Right lobe of liver (tissue), 6 donors: ENCODE data around the gene RAB40A. TPM values are rescaled to one million over a fixed set of nuclear protein-coding genes. Genes with fewer than 3 reads are reported as not detected.

Source experiments
- ATAC-seq, 4 donors: fragments of 200-7000 bp; cut with Tn5 transposase; one replicate each; pipeline ENCODE4 v1.9.1; 2020; ENCODE audit warnings: mild to moderate bottlenecking in 4 of 4, moderate library complexity in 4 of 4
- DNase-seq, 3 donors: peaks; one replicate each; pipeline ENCODE4 v3.0.0-alpha.2; 2020
- H3K27ac ChIP-seq, 3 donors: fragments of 200-600 bp; one replicate each; pipeline ENCODE4 v1.8.0; 2022
- H3K27me3 ChIP-seq, 2 donors: fragments of 200-600 bp; one replicate each; pipeline ENCODE4 v1.8.0; 2022
- H3K36me3 ChIP-seq, 4 donors: fragments of 200-600 bp; sonication (generic) in 1 of 4; one replicate each; pipeline versions ENCODE4 v1.5.1 to v1.8.0; 2017 to 2022; ENCODE audit warnings: control low read depth in 1 of 4
- H3K4me1 ChIP-seq, 4 donors: fragments of 200-600 bp; sonication (generic) in 1 of 4; one replicate each; pipeline versions ENCODE4 v1.5.1 to v1.8.0; 2017 to 2022; ENCODE audit warnings: control low read depth in 1 of 4
- H3K4me3 ChIP-seq, 3 donors: fragments of 200-600 bp; one replicate each; pipeline ENCODE4 v1.8.0; 2022
- H3K9me3 ChIP-seq, 4 donors: fragments of 200-600 bp; sonication (generic) in 1 of 4; one replicate each; pipeline versions ENCODE4 v1.5.1 to v1.8.0; 2017 to 2022; ENCODE audit warnings: control low read depth in 1 of 4
- POLR2A ChIP-seq: fragments of 450-650 bp; IDR thresholded peaks from one replicate; pipeline ENCODE4 v1.6.1; 2017; ENCODE audit warnings: antibody characterized with exemption, mild to moderate bottlenecking
- WGBS: methylation state at CpG from one replicate; pipeline ENCODE4 v1.1.6; 2018; ENCODE audit warnings: low coverage, low lambda C conversion rate; ENCODE audit not compliant: insufficient coverage; ENCODE audit errors: missing lambda C conversion rate; 5-methylcytosine and 5-hydroxymethylcytosine counted together
- intact Hi-C, 2 donors: fragments of 100-400 bp; cut with DNase I; formaldehyde crosslinking; loops; one replicate each; pipeline versions ENCODE4 v1.11.2 to v1.14.1; 2022
- total RNA-seq, 6 experiments: library from RNA; depleted of rRNA in 2 of 6; stranded (reverse); fragments of >200 nt in 2 of 6; fragmentation: NEBNext Ultra II Directional in 3 of 6; extraction: Animal tissue kit (Norgen Biotek cat#: 25700) in 3 of 6; gene quantifications; one replicate each; pipeline versions ENCODE4 v1.1.0 to v1.2.4, GENCODE V29; 2016 to 2023
- TF ChIP-seq, protein P1 (sequence below), 4 donors: fragments of 200-600 bp in 3 of 4; fragments of 450-650 bp in 1 of 4; IDR thresholded peaks; one replicate each; pipeline versions ENCODE4 v1.5.1 to v1.8.0; 2016 to 2022; ENCODE audit warnings: antibody characterized with exemption in 4 of 4, mild to moderate bottlenecking in 2 of 4
- donor health status: DM: no; HTN: yes; CAD: no.
- donor health status: DM: no; HTN: no; CAD: no.
- donor health status: DM: no; HTN: no; CAD: no.
- donor health status: DM: no; HTN: yes; CAD: no.
- donor health status: DM: no; HTN: yes; CAD: no.

Gene RAB40A
- total RNA-seq, 6 experiments from 2014 or later, result 0.12 to 0.49 (median 0.24) TPM; not detected in 2

DNA sequence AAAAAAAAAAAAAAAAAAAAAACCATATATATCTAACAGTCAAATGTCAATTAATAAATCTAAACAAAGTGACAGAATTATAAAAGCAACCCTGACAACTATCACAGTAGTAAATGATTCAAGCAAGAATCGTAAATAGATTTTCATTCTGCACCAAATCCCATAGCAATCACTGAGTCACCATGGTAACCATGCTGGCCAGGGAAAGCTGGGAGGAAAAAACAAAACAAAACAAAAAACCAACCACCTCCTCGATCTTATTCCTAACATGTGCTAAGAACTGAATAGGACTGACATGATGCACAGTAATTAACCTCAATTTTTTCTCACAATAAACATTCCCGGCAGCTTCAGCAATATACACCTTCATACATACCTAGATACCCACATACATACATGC lies 30.6 kb upstream of the RAB40A start:
- DNase-seq, result no peak
- Histone ChIP-seq H3K36me3 (no peaks in the 10 kb centered on the region), H3K4me3 (no peak overlapping the region), H3K27me3 (no peaks in the 10 kb centered on the region), H3K27ac (peak overlapping the region in 1 of 3 donors; percentile 56), H3K4me1 (peaks cover 0 to 25% (median 2%) of the 10 kb centered on the region in 4 donors), H3K9me3 (no peaks in the 10 kb centered on the region)
- intact Hi-C loops, result no loop called here
- ATAC-seq, result no peak
- 66% methylated on average over 3 of the region's 3 CpGs for WGBS
- TF ChIP-seq, protein P1, sequence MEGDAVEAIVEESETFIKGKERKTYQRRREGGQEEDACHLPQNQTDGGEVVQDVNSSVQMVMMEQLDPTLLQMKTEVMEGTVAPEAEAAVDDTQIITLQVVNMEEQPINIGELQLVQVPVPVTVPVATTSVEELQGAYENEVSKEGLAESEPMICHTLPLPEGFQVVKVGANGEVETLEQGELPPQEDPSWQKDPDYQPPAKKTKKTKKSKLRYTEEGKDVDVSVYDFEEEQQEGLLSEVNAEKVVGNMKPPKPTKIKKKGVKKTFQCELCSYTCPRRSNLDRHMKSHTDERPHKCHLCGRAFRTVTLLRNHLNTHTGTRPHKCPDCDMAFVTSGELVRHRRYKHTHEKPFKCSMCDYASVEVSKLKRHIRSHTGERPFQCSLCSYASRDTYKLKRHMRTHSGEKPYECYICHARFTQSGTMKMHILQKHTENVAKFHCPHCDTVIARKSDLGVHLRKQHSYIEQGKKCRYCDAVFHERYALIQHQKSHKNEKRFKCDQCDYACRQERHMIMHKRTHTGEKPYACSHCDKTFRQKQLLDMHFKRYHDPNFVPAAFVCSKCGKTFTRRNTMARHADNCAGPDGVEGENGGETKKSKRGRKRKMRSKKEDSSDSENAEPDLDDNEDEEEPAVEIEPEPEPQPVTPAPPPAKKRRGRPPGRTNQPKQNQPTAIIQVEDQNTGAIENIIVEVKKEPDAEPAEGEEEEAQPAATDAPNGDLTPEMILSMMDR (IDR thresholded peaks at IDR 0.05), result no peak
- no peak for TF ChIP-seq POLR2A

GRCh38 chrX:103540145-103540544 lies 20.9 kb upstream of the RAB40A start:
- H3K9me3 ChIP-seq, result no peaks in the 10 kb centered on the region
- peaks cover 0 to 7% of the 10 kb centered on the region in 2 donors for H3K27me3 ChIP-seq
- H3K4me3 ChIP-seq, result no peak overlapping the region
- DNase-seq, result no peak
- ATAC-seq, result no peak
- no peaks in the 10 kb centered on the region for H3K36me3 ChIP-seq
- TF ChIP-seq, protein P1 (IDR thresholded peaks at IDR 0.05), result no peak
- TF ChIP-seq POLR2A, result no peak
- no peaks in the 10 kb centered on the region for H3K4me1 ChIP-seq
- intact Hi-C loops, result no loop called here
- H3K27ac ChIP-seq, result peak overlapping the region in 1 of 3 donors; percentile 7

GRCh38 chrX:103539695-103540094 lies 20.4 kb upstream of the RAB40A start:
- Histone ChIP-seq H3K36me3 (no peaks in the 10 kb centered on the region), H3K27ac (no peak overlapping the region), H3K9me3 (no peaks in the 10 kb centered on the region), H3K4me3 (no peak overlapping the region), H3K4me1 (no peaks in the 10 kb centered on the region), H3K27me3 (peaks cover 0 to 7% of the 10 kb centered on the region in 2 donors)
- no peak for TF ChIP-seq POLR2A
- TF ChIP-seq, protein P1 (IDR thresholded peaks at IDR 0.05), result no peak
- intact Hi-C loops, result loop anchor here in 1 of 2 donors (10.0 kb wide), 1 partner anchor 275 kb away; no protein-coding TSS in a partner anchor
- no peak for DNase-seq
- ATAC-seq, result no peak
- WGBS, result 40% methylated on average over 2 of the region's 2 CpGs

DNA sequence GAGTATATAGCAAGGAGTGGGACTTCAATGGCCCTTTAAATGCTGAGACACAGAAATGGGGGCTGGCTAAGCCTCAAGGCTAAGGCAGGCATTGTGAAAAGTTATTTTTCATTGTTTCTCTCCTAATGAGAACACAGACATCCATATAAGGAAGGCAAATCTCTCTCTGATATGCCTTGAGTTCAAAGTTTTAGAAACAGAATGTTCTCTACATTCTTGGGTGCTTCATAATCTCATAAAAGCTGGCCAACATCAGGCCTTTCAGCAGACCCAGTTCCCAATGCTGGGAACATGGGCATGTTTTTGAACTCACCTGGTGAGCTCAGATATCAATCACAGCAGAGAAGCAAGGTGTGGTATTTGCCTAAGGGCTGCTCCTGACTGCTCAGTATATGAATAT lies 19.4 kb upstream of the RAB40A start:
- H3K4me3 ChIP-seq, result no peak overlapping the region
- no peaks in the 10 kb centered on the region for H3K36me3 ChIP-seq
- H3K4me1 ChIP-seq, result no peaks in the 10 kb centered on the region
- H3K27me3 ChIP-seq, result peaks cover 0 to 7% of the 10 kb centered on the region in 2 donors
- no peaks in the 10 kb centered on the region for H3K9me3 ChIP-seq
- no peak overlapping the region for H3K27ac ChIP-seq
- no peak for ATAC-seq
- TF ChIP-seq POLR2A, result no peak
- TF ChIP-seq, protein P1 (IDR thresholded peaks at IDR 0.05), result no peak
- intact Hi-C loops, result loop anchor here in 1 of 2 donors (10.0 kb wide), 1 partner anchor 276 kb away; no protein-coding TSS in a partner anchor
- DNase-seq, result no peak

GRCh38 chrX:103537871-103538387 lies 18.6 kb upstream of the RAB40A start:
- Histone ChIP-seq H3K4me3 (no peak overlapping the region), H3K27ac (no peak overlapping the region), H3K9me3 (no peaks in the 10 kb centered on the region), H3K36me3 (no peaks in the 10 kb centered on the region), H3K4me1 (no peaks in the 10 kb centered on the region), H3K27me3 (peaks cover 0 to 7% of the 10 kb centered on the region in 2 donors)
- WGBS, result 48% methylated on average over 3 of the region's 3 CpGs
- no peak for TF ChIP-seq POLR2A
- TF ChIP-seq, protein P1 (IDR thresholded peaks at IDR 0.05), result no peak
- intact Hi-C loops, result loop anchor here in 1 of 2 donors (10.0 kb wide), 1 partner anchor 277 kb away; no protein-coding TSS in a partner anchor
- DNase-seq, result no peak
- no peak for ATAC-seq
